Stimulated activated CD8-positive, alpha-beta memory T cell treated with anti-CD3 and anti-CD28 coated beads, Interleukin-2, amount 100 ng/mL, for 48 hours (primary cell): ENCODE data around the gene ATP8A2.
"Not testable (repeated sequence)": the region's sequence is repeated elsewhere in the genome, so short reads cannot be mapped to it uniquely, and the experiment has no call there.

Experiments
- DNase-seq, 2 donors: peaks; one replicate each; pipeline ENCODE4 v3.0.0-alpha.2; 2020; ENCODE audit warnings: low read depth in 2 of 2

ATP8A2 gene

GRCh38 chr13:25768376-25768775 is 396.6 kb downstream of the ATP8A2 start:
- DNase-seq = no peak

GRCh38 chr13:25768838-25769237 is 397.1 kb downstream of the ATP8A2 start:
- no peak for DNase-seq

- no peak for DNase-seq
These were observed 398.8 kb downstream of the ATP8A2 start for GRCh38 chr13:25770601-25771000.

- no peak for DNase-seq
These were observed 399.4 kb downstream of the ATP8A2 start for GRCh38 chr13:25771202-25771601.

- DNase-seq = no peak
These were observed 400.1 kb downstream of the ATP8A2 start for GRCh38 chr13:25771641-25772478.

- DNase-seq = not testable (repeated sequence)
These were observed 400.8 kb downstream of the ATP8A2 start for GRCh38 chr13:25772534-25772933.

- DNase-seq = not testable (repeated sequence)
These were observed 402.3 kb downstream of the ATP8A2 start for GRCh38 chr13:25774056-25774455.

GRCh38 chr13:25775275-25775674 is 403.5 kb downstream of the ATP8A2 start:
- DNase-seq = no peak

- no peak for DNase-seq
These were observed 404.2 kb downstream of the ATP8A2 start for GRCh38 chr13:25775986-25776385.

- no peak for DNase-seq
These were observed 404.9 kb downstream of the ATP8A2 start for GRCh38 chr13:25776722-25777121.

- DNase-seq = no peak
These were observed 405.7 kb downstream of the ATP8A2 start for GRCh38 chr13:25777509-25777908.

GRCh38 chr13:25778365-25778764 is 406.6 kb downstream of the ATP8A2 start:
- DNase-seq = no peak

- no peak for DNase-seq
These were observed 407.1 kb downstream of the ATP8A2 start for GRCh38 chr13:25778808-25779305.

GRCh38 chr13:25783076-25783475 is 411.3 kb downstream of the ATP8A2 start:
- DNase-seq = no peak

- no peak for DNase-seq
These were observed 411.8 kb downstream of the ATP8A2 start for GRCh38 chr13:25783601-25784024.

- DNase-seq = no peak
These were observed 412.3 kb downstream of the ATP8A2 start for GRCh38 chr13:25784119-25784518.

- DNase-seq = not testable (repeated sequence)
These were observed 418.4 kb downstream of the ATP8A2 start for GRCh38 chr13:25790137-25790536.

- no peak for DNase-seq
These were observed 423.5 kb downstream of the ATP8A2 start for GRCh38 chr13:25795277-25795676.

GRCh38 chr13:25796474-25796873 is 424.7 kb downstream of the ATP8A2 start:
- no peak for DNase-seq

- DNase-seq = no peak
These were observed 427.2 kb downstream of the ATP8A2 start for GRCh38 chr13:25798998-25799397.

GRCh38 chr13:25800523-25800922 is 428.7 kb downstream of the ATP8A2 start:
- DNase-seq = no peak

- DNase-seq = no peak
These were observed 430.8 kb downstream of the ATP8A2 start for GRCh38 chr13:25802579-25802978.

GRCh38 chr13:25803641-25804040 is 431.9 kb downstream of the ATP8A2 start:
- no peak for DNase-seq
